Transverse colon (tissue), 4 donors: ENCODE data around the gene RPS6KA4. TPM values are rescaled to one million over a fixed set of nuclear protein-coding genes. Genes with fewer than 3 reads are reported as not detected.

Experiments used
- DNase-seq: peaks from one replicate; pipeline ENCODE4 v3.0.0-alpha.2; 2019
- H3K27ac ChIP-seq, 4 donors: fragments of 200-600 bp; sonication (generic); 2 replicates each; pipeline ENCODE4 v1.5.1; 2016 to 2018; ENCODE audit warnings: inconsistent platforms in 4 of 4
- H3K27me3 ChIP-seq: fragments of 200-600 bp; sonication (generic); 2 replicates; pipeline ENCODE4 v1.5.1; 2017; ENCODE audit warnings: inconsistent platforms
- H3K36me3 ChIP-seq, 4 donors: fragments of 200-600 bp; sonication (generic); 2 replicates each; pipeline ENCODE4 v1.5.1; 2017 to 2019; ENCODE audit warnings: inconsistent platforms in 4 of 4
- H3K4me1 ChIP-seq, 4 donors: fragments of 200-600 bp; sonication (generic); 2 replicates each; pipeline ENCODE4 v1.5.1; 2017 to 2020; ENCODE audit warnings: inconsistent platforms in 4 of 4
- H3K4me3 ChIP-seq, 4 donors: fragments of 200-600 bp; sonication (generic); 1 replicate in 1 of 4; 2 replicates in 3 of 4; pipeline versions ENCODE4 v1.5.1 to v1.6.1; 2017 to 2019; ENCODE audit warnings: inconsistent platforms in 4 of 4
- H3K9me3 ChIP-seq, 2 donors: fragments of 200-600 bp; sonication (generic); 2 replicates each; pipeline ENCODE4 v1.5.1; 2017 to 2019; ENCODE audit warnings: inconsistent platforms in 2 of 2
- EP300 ChIP-seq: sonication (generic); formaldehyde crosslinking; IDR thresholded peaks from one replicate; pipeline ENCODE4 v1.6.1; 2017; ENCODE audit warnings: antibody characterized with exemption, low read depth
- POLR2A ChIP-seq: fragments of 450-650 bp; IDR thresholded peaks from one replicate; pipeline ENCODE4 v1.6.1; 2016; ENCODE audit warnings: antibody characterized with exemption, mild to moderate bottlenecking, moderate library complexity
- POLR2AphosphoS5 ChIP-seq, 3 donors: sonication (generic); formaldehyde crosslinking; IDR thresholded peaks; one replicate each; pipeline ENCODE4 v1.6.1; 2016; ENCODE audit warnings: antibody characterized with exemption in 3 of 3
- WGBS, 2 donors: methylation state at CpG; one replicate each; pipeline ENCODE4 v1.1.5; 2018; ENCODE audit warnings: low coverage in 1 of 2; 5-methylcytosine and 5-hydroxymethylcytosine counted together
- in situ Hi-C, 4 donors: fragments of 200-750 bp; cut with MboI; loops; one replicate each; pipeline versions ENCODE4 v1.15.0 to v1.15.1; 2017; ENCODE audit warnings: low sequenced_read_pairs in 3 of 4, low pct_ligation_motif_present in 1 of 4, low pct_unique_long_range_greater_than_20kb in 1 of 4
- intact Hi-C: fragments of 100-400 bp; cut with DNase I; formaldehyde crosslinking; loops from one replicate; pipeline ENCODE4 v1.15.1; 2023; ENCODE audit warnings: low total_unique reads
- total RNA-seq, 4 donors: library from RNA; depleted of rRNA; stranded (reverse); fragments of >200 nt; gene quantifications; one replicate each; pipeline ENCODE4 v1.1.0, GENCODE V29; 2016
- TF ChIP-seq, protein P1 (sequence below), 5 experiments: fragments of 200-600 bp in 3 of 5; fragments of 450-650 bp in 2 of 5; sonication (generic) in 3 of 5; IDR thresholded peaks; 1 replicate in 2 of 5; 2 replicates in 3 of 5; pipeline ENCODE4 v1.5.1; 2016 to 2017; ENCODE audit warnings: antibody characterized with exemption in 5 of 5, inconsistent platforms in 3 of 5, mild to moderate bottlenecking in 2 of 5, moderate library complexity in 1 of 5

The RPS6KA4 gene
- total RNA-seq, 4 donors from 2014 or later, result 14.5 to 86.0 (median 34.5) TPM

DNA sequence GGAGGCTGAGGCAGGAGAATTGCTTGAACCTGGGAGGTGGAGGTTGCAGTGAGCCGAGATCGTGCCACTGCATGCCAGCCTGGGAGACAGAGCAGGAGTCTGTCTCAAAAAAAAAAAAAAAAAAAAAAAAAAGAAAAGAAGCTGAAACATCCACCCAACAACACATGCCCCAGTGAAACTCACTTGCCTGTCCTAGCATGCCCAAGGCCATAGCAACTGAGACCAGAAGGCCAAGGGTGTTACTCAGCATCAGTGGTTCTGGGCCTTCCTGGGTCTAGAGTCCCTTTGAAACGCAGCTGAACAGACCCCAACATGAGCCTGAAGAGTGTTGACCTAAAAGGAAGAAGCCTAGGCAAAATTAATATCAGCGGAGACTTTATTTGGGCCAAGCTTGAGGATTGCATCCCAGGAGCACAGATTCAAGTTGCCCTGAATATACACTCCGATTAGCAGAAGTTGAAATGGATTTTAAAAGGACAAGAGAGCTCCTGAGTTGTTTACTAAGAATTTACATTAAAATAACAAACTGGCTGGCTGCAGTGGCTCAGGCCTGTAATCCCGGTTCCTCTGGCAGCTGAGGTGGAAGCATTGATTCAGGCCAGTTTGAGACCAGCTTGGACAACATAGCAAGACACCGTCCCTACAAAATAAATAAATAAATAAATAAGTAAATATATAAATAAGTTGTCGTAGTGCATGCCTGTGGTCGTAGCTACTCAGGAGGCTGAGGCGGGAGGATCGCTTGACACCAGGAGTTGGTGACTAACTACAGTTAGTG, 34.1 kb upstream of the RPS6KA4 start:
- intact Hi-C loops, result no loop called here

DNA sequence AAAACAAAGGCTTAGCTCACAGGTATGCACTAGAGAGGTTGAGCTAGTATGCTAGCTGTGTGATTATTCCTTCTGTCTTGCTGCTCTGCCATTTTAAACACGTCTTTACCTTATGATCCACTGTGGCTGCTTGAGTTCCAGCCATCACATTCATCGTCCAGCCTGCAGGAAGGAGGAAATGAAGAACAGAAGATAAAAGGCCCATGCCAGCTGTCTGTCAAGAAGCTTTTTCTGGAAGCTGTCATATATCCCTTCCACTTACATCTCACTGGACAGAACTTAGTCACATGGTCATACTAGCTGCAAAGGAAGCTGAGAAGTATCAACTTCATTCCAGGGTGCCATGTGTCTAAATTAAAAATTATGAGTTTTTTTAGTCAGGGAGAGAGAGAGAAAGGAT, 31.6 kb upstream of the RPS6KA4 start:
- Histone ChIP-seq H3K27ac (peak overlapping the region; percentile 57 to 83 (median 74)), H3K27me3 (no peaks in the 10 kb centered on the region), H3K36me3 (no peaks in the 10 kb centered on the region), H3K9me3 (no peaks in the 10 kb centered on the region), H3K4me1 (peaks cover 10 to 43% (median 38%) of the 10 kb centered on the region in 4 donors), H3K4me3 (no peak overlapping the region)
- no peak for DNase-seq
- WGBS, 2 donors, result 78 to 83% methylated on average over 1 to 2 of the region's 2 CpGs
- TF ChIP-seq EP300 (no peak), POLR2AphosphoS5 (IDR thresholded peaks at IDR 0.05) (no peak), POLR2A (no peak)
- TF ChIP-seq, protein P1, sequence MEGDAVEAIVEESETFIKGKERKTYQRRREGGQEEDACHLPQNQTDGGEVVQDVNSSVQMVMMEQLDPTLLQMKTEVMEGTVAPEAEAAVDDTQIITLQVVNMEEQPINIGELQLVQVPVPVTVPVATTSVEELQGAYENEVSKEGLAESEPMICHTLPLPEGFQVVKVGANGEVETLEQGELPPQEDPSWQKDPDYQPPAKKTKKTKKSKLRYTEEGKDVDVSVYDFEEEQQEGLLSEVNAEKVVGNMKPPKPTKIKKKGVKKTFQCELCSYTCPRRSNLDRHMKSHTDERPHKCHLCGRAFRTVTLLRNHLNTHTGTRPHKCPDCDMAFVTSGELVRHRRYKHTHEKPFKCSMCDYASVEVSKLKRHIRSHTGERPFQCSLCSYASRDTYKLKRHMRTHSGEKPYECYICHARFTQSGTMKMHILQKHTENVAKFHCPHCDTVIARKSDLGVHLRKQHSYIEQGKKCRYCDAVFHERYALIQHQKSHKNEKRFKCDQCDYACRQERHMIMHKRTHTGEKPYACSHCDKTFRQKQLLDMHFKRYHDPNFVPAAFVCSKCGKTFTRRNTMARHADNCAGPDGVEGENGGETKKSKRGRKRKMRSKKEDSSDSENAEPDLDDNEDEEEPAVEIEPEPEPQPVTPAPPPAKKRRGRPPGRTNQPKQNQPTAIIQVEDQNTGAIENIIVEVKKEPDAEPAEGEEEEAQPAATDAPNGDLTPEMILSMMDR (IDR thresholded peaks at IDR 0.05), result no peak
- in situ Hi-C loops (no loop called here), intact Hi-C loops (no loop called here)

More for the DNA sequence above, 34.1 kb upstream of the RPS6KA4 start:
- no peak overlapping the region for H3K27ac ChIP-seq
- H3K27me3 ChIP-seq, result no peaks in the 10 kb centered on the region
- in situ Hi-C loops, result no loop called here
- WGBS, 2 donors, result 77 to 78% methylated on average over 9 to 11 of the region's 11 CpGs
- peaks cover 0 to 41% (median 35%) of the 10 kb centered on the region in 4 donors for H3K4me1 ChIP-seq
- no peak for DNase-seq
- TF ChIP-seq POLR2AphosphoS5 (IDR thresholded peaks at IDR 0.05), result no peak
- TF ChIP-seq POLR2A, result no peak
- no peak for TF ChIP-seq EP300
- TF ChIP-seq, protein P1 (IDR thresholded peaks at IDR 0.05), result no peak
- H3K36me3 ChIP-seq, result no peaks in the 10 kb centered on the region
- H3K9me3 ChIP-seq, result no peaks in the 10 kb centered on the region
- no peak overlapping the region for H3K4me3 ChIP-seq

DNA sequence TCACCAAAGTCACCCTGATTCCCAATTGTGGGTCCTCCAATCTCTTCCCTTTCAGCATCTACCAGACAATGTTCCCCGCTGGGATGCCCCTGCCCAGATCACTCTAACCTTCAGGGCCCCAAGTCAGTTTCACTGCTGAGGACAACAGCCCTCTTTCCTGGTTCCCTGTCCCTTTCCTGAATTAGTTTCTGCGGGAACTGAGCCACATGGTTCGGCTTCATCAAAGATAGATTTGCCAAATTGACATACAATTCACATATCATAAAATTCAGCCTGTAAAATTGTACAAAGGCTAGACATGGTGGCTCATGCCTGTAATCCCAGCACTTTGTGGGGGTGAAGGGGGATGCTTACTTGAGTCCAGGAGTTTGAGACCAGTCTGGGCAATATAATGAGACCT, 31.0 kb upstream of the RPS6KA4 start:
- intact Hi-C loops, result no loop called here
- 33 to 57% methylated on average over 3 of the region's 3 CpGs for WGBS, 2 donors
- peak overlapping the region; percentile 65 to 83 (median 81) for H3K27ac ChIP-seq
- no peaks in the 10 kb centered on the region for H3K9me3 ChIP-seq
- H3K36me3 ChIP-seq, result no peaks in the 10 kb centered on the region
- in situ Hi-C loops, result no loop called here
- TF ChIP-seq EP300 (no peak), POLR2AphosphoS5 (IDR thresholded peaks at IDR 0.05) (peak in 1 of 3 donors; percentile 38)
- peak; percentile 66 for DNase-seq
- H3K27me3 ChIP-seq, result no peaks in the 10 kb centered on the region
- H3K4me1 ChIP-seq, result peaks cover 10 to 44% (median 38%) of the 10 kb centered on the region in 4 donors
- H3K4me3 ChIP-seq, result no peak overlapping the region

DNA sequence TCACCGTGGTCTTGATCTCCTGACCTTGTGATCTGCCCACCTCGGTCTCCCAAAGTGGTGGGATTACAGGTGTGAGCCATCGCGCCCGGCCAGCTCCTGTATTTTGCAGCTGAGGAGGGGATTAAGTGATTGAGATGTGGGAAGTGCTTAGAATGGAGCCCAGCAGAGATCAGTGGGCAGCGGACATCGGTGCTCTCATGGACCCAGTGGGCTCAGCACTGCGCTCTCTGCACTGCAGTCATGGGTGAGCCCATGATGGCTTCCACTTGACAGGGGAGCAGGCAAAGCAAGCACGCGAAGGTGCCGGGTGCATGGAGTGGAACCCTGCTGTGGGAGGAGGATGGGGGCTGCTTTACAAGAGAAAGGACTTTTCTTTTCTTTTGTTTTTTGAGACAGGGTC, 28.1 kb upstream of the RPS6KA4 start:
- TF ChIP-seq, protein P1 (IDR thresholded peaks at IDR 0.05), result no peak
- TF ChIP-seq EP300, result no peak
- TF ChIP-seq POLR2A, result no peak
- TF ChIP-seq POLR2AphosphoS5 (IDR thresholded peaks at IDR 0.05), result no peak
- H3K4me3 ChIP-seq, result no peak overlapping the region
- H3K27me3 ChIP-seq, result no peaks in the 10 kb centered on the region
- intact Hi-C loops (no loop called here), in situ Hi-C loops (no loop called here)
- H3K9me3 ChIP-seq, result no peaks in the 10 kb centered on the region
- WGBS, 2 donors, result 84 to 92% methylated on average over 7 to 11 of the region's 11 CpGs
- DNase-seq, result no peak
- H3K36me3 ChIP-seq, result no peaks in the 10 kb centered on the region
- peaks cover 10 to 56% (median 42%) of the 10 kb centered on the region in 4 donors for H3K4me1 ChIP-seq
- peak overlapping the region; percentile 54 to 83 (median 58) for H3K27ac ChIP-seq
